BE2C (cell line): ENCODE results near the gene GDPD5.

ENCODE experiments used
- DNase-seq: peaks from one replicate; pipeline ENCODE4 v3.0.0-alpha.2; 2020
- H3K27me3 ChIP-seq: fragments of 250-450 bp; sonication (Bioruptor Pico); 2 replicates; pipeline ENCODE4 v1.5.1; 2020; ENCODE audit warnings: mild to moderate bottlenecking
- H3K36me3 ChIP-seq: fragments of 250-450 bp; sonication (Bioruptor Pico); 2 replicates; pipeline ENCODE4 v1.5.1; 2020; ENCODE audit warnings: mild to moderate bottlenecking
- H3K4me1 ChIP-seq: fragments of 250-450 bp; sonication (Bioruptor Pico); 2 replicates; pipeline ENCODE4 v1.5.1; 2020
- H3K4me3 ChIP-seq: 2 replicates; pipeline ENCODE4 v1.5.1; 2011; ENCODE audit warnings: low read depth, low read length
- H3K9me3 ChIP-seq: fragments of 250-450 bp; sonication (Bioruptor Pico); 2 replicates; pipeline ENCODE4 v1.5.1; 2020
- CTCF ChIP-seq: IDR thresholded peaks from 2 replicates; pipeline ENCODE4 v1.5.1; 2012; ENCODE audit warnings: mild to moderate bottlenecking, low read depth, low read length

GDPD5 gene

GRCh38 chr11:75456596-75457183, 69.1 kb downstream of the GDPD5 start:
- no peaks in the 10 kb centered on the region for H3K27me3 ChIP-seq
- no peaks in the 10 kb centered on the region for H3K36me3 ChIP-seq
- peaks cover 11% of the 10 kb centered on the region for H3K4me1 ChIP-seq
- no peak overlapping the region for H3K4me3 ChIP-seq
- no peak for DNase-seq
- TF ChIP-seq CTCF: no peak
- no peaks in the 10 kb centered on the region for H3K9me3 ChIP-seq

GRCh38 chr11:75454987-75455386, 70.8 kb downstream of the GDPD5 start:
- no peak for TF ChIP-seq CTCF
- H3K9me3 ChIP-seq: no peaks in the 10 kb centered on the region
- no peaks in the 10 kb centered on the region for H3K27me3 ChIP-seq
- H3K36me3 ChIP-seq: no peaks in the 10 kb centered on the region
- DNase-seq: no peak
- H3K4me3 ChIP-seq: no peak overlapping the region
- H3K4me1 ChIP-seq: no peaks in the 10 kb centered on the region

- no peak for DNase-seq
- Histone ChIP-seq H3K4me3 (no peak overlapping the region), H3K27me3 (no peaks in the 10 kb centered on the region), H3K36me3 (no peaks in the 10 kb centered on the region), H3K9me3 (no peaks in the 10 kb centered on the region), H3K4me1 (no peaks in the 10 kb centered on the region)
- TF ChIP-seq CTCF: no peak
These were observed 71.7 kb downstream of the GDPD5 start for GRCh38 chr11:75453916-75454655.

GRCh38 chr11:75450826-75451821, 74.6 kb downstream of the GDPD5 start:
- DNase-seq: peak; percentile 54
- no peak overlapping the region for H3K4me3 ChIP-seq
- TF ChIP-seq CTCF: peak; percentile 81
- H3K4me1 ChIP-seq: no peaks in the 10 kb centered on the region
- no peaks in the 10 kb centered on the region for H3K36me3 ChIP-seq
- no peaks in the 10 kb centered on the region for H3K9me3 ChIP-seq
- H3K27me3 ChIP-seq: no peaks in the 10 kb centered on the region

GRCh38 chr11:75450236-75450635, 75.5 kb downstream of the GDPD5 start:
- Histone ChIP-seq H3K4me1 (no peaks in the 10 kb centered on the region), H3K36me3 (no peaks in the 10 kb centered on the region), H3K4me3 (no peak overlapping the region), H3K9me3 (no peaks in the 10 kb centered on the region), H3K27me3 (no peaks in the 10 kb centered on the region)
- no peak for TF ChIP-seq CTCF
- DNase-seq: no peak
